HEK293 (cell line): ENCODE data around the gene NR2C2AP.
A peak's percentile ranks its signal among the peaks of the same experiment; 100 is the strongest.

ENCODE experiments used
- FEZF1 ChIP-seq: fragments of 450-650 bp; formaldehyde crosslinking; IDR thresholded peaks from 2 replicates; pipeline ENCODE4 v1.5.1; 2016; ENCODE audit warnings: missing biosample characterization, missing genetic modification characterization
- GLIS2 ChIP-seq: fragments of 450-650 bp; formaldehyde crosslinking; IDR thresholded peaks from 2 replicates; pipeline ENCODE4 v1.5.1; 2016; ENCODE audit warnings: missing biosample characterization, missing genetic modification characterization
- IKZF3 ChIP-seq: fragments of 450-650 bp; IDR thresholded peaks from 2 replicates; pipeline ENCODE4 v1.5.0; 2018; ENCODE audit warnings: missing biosample characterization, mild to moderate bottlenecking, missing genetic modification characterization, moderate library complexity
- KLF16 ChIP-seq: fragments of 450-650 bp; formaldehyde crosslinking; IDR thresholded peaks from 2 replicates; pipeline ENCODE4 v1.5.1; 2017; ENCODE audit warnings: missing biosample characterization, missing genetic modification characterization
- KLF7 ChIP-seq: fragments of 450-650 bp; formaldehyde crosslinking; IDR thresholded peaks from 2 replicates; pipeline ENCODE4 v1.5.1; 2016; ENCODE audit warnings: missing biosample characterization, missing genetic modification characterization, borderline replicate concordance
- KLF9 ChIP-seq: fragments of 450-650 bp; formaldehyde crosslinking; IDR thresholded peaks from 2 replicates; pipeline ENCODE4 v1.5.1; 2016; ENCODE audit warnings: missing biosample characterization, missing genetic modification characterization, low read depth
- MEIS1 ChIP-seq: sonication (generic); formaldehyde crosslinking; IDR thresholded peaks from 2 replicates; pipeline ENCODE4 v1.8.1; 2022; ENCODE audit warnings: missing genetic modification reagents, mild to moderate bottlenecking, borderline replicate concordance
- MZF1 ChIP-seq: fragments of 450-650 bp; formaldehyde crosslinking; IDR thresholded peaks from 2 replicates; pipeline ENCODE4 v1.5.1; 2017; ENCODE audit warnings: missing biosample characterization, missing genetic modification characterization, borderline replicate concordance
- SP7 ChIP-seq: fragments of 450-650 bp; formaldehyde crosslinking; IDR thresholded peaks from 2 replicates; pipeline ENCODE4 v1.5.1; 2016; ENCODE audit warnings: missing biosample characterization, missing genetic modification characterization
- ZBTB48 ChIP-seq: fragments of 450-650 bp; formaldehyde crosslinking; IDR thresholded peaks from 2 replicates; pipeline ENCODE4 v1.5.1; 2016; ENCODE audit warnings: missing biosample characterization, missing genetic modification characterization
- ZFHX2 ChIP-seq: fragments of 450-650 bp; formaldehyde crosslinking; conservative IDR thresholded peaks from 2 replicates; pipeline ENCODE4 v1.5.1; 2016; ENCODE audit warnings: missing biosample characterization, missing genetic modification characterization
- ZFP37 ChIP-seq: fragments of 450-650 bp; formaldehyde crosslinking; IDR thresholded peaks from 2 replicates; pipeline ENCODE4 v1.5.1; 2016; ENCODE audit warnings: missing biosample characterization, missing genetic modification characterization
- ZNF10 ChIP-seq: fragments of 450-650 bp; formaldehyde crosslinking; IDR thresholded peaks from 2 replicates; pipeline ENCODE4 v1.5.1; 2017; ENCODE audit warnings: missing biosample characterization, missing genetic modification characterization
- ZNF132 ChIP-seq: fragments of 450-650 bp; formaldehyde crosslinking; IDR thresholded peaks from 2 replicates; pipeline ENCODE4 v1.5.1; 2017; ENCODE audit warnings: missing biosample characterization, missing genetic modification characterization, borderline replicate concordance
- ZNF138 ChIP-seq: fragments of 450-650 bp; formaldehyde crosslinking; IDR thresholded peaks from 2 replicates; pipeline ENCODE4 v1.5.1; 2016; ENCODE audit warnings: missing biosample characterization, missing genetic modification characterization, borderline replicate concordance
- ZNF211 ChIP-seq: fragments of 450-650 bp; formaldehyde crosslinking; IDR thresholded peaks from 2 replicates; pipeline ENCODE4 v1.5.1; 2016; ENCODE audit warnings: low read depth, missing biosample characterization, missing genetic modification characterization
- ZNF221 ChIP-seq: fragments of 450-650 bp; formaldehyde crosslinking; IDR thresholded peaks from 2 replicates; pipeline ENCODE4 v1.5.1; 2017; ENCODE audit warnings: missing biosample characterization, missing genetic modification characterization, borderline replicate concordance
- ZNF239 ChIP-seq: fragments of 450-650 bp; formaldehyde crosslinking; IDR thresholded peaks from 2 replicates; pipeline ENCODE4 v1.5.1; 2016; ENCODE audit warnings: missing biosample characterization, missing genetic modification characterization
- ZNF266 ChIP-seq: fragments of 450-650 bp; formaldehyde crosslinking; IDR thresholded peaks from 2 replicates; pipeline ENCODE4 v1.5.1; 2016; ENCODE audit warnings: missing biosample characterization, missing genetic modification characterization, low read depth
- ZNF274 ChIP-seq, 2 experiments: fragments of 200-500 bp in 1 of 2; fragments of 450-650 bp in 1 of 2; sonication (Bioruptor generic) in 1 of 2; formaldehyde crosslinking in 1 of 2; IDR thresholded peaks; 2 replicates each; pipeline versions ENCODE4 v1.5.1 to v1.6.1; 2014 to 2016; ENCODE audit warnings: borderline replicate concordance in 1 of 2, inconsistent platforms in 1 of 2, low read length in 1 of 2, missing biosample characterization in 1 of 2, missing genetic modification characterization in 1 of 2
- ZNF404 ChIP-seq: fragments of 450-650 bp; formaldehyde crosslinking; IDR thresholded peaks from 2 replicates; pipeline ENCODE4 v1.5.1; 2017; ENCODE audit warnings: missing biosample characterization, missing genetic modification characterization
- ZNF423 ChIP-seq: fragments of 450-650 bp; formaldehyde crosslinking; IDR thresholded peaks from 2 replicates; pipeline ENCODE4 v1.5.1; 2016; ENCODE audit warnings: missing biosample characterization, missing genetic modification characterization
- ZNF433 ChIP-seq: fragments of 450-650 bp; formaldehyde crosslinking; IDR thresholded peaks from 2 replicates; pipeline ENCODE4 v1.5.1; 2016; ENCODE audit warnings: missing biosample characterization, missing genetic modification characterization, low read depth
- ZNF501 ChIP-seq: fragments of 450-650 bp; formaldehyde crosslinking; IDR thresholded peaks from 2 replicates; pipeline ENCODE4 v1.5.1; 2016; ENCODE audit warnings: missing biosample characterization, missing genetic modification characterization
- ZNF510 ChIP-seq: fragments of 450-650 bp; formaldehyde crosslinking; IDR thresholded peaks from 2 replicates; pipeline ENCODE4 v1.5.1; 2018; ENCODE audit warnings: mild to moderate bottlenecking, missing genetic modification characterization, missing biosample characterization; ENCODE audit not compliant: insufficient replicate concordance
- ZNF514 ChIP-seq: fragments of 450-650 bp; formaldehyde crosslinking; IDR thresholded peaks from 2 replicates; pipeline ENCODE4 v1.5.1; 2016; ENCODE audit warnings: missing biosample characterization, missing genetic modification characterization
- ZNF529 ChIP-seq: fragments of 450-650 bp; formaldehyde crosslinking; IDR thresholded peaks from 2 replicates; pipeline ENCODE4 v1.5.1; 2017; ENCODE audit warnings: missing genetic modification characterization, missing biosample characterization; ENCODE audit not compliant: insufficient replicate concordance
- ZNF558 ChIP-seq: fragments of 450-650 bp; formaldehyde crosslinking; IDR thresholded peaks from 2 replicates; pipeline ENCODE4 v1.5.1; 2016; ENCODE audit warnings: missing biosample characterization, missing genetic modification characterization
- ZNF561 ChIP-seq: fragments of 450-650 bp; IDR thresholded peaks from 2 replicates; pipeline ENCODE4 v1.5.1; 2018; ENCODE audit warnings: missing biosample characterization, missing genetic modification characterization, borderline replicate concordance
- ZSCAN30 ChIP-seq: fragments of 450-650 bp; IDR thresholded peaks from 2 replicates; pipeline ENCODE4 v1.5.1; 2018; ENCODE audit warnings: missing biosample characterization, mild to moderate bottlenecking, missing genetic modification characterization, moderate library complexity
- TF ChIP-seq, protein P1 (sequence below): fragments of 450-650 bp; formaldehyde crosslinking; IDR thresholded peaks from 2 replicates; pipeline ENCODE4 v1.5.1; 2016; ENCODE audit warnings: missing biosample characterization, missing genetic modification characterization
- TF ChIP-seq, protein P2 (sequence below): fragments of 450-650 bp; formaldehyde crosslinking; IDR thresholded peaks from 2 replicates; pipeline ENCODE4 v1.5.1; 2016; ENCODE audit warnings: missing biosample characterization, missing genetic modification characterization
- TF ChIP-seq, protein P3 (sequence below): fragments of 450-650 bp; IDR thresholded peaks from 2 replicates; pipeline ENCODE4 v1.5.1; 2018; ENCODE audit warnings: missing biosample characterization, missing genetic modification characterization
- TF ChIP-seq, protein P4 (sequence below): fragments of 450-650 bp; formaldehyde crosslinking; IDR thresholded peaks from 2 replicates; pipeline ENCODE4 v1.5.1; 2016; ENCODE audit warnings: missing biosample characterization, missing genetic modification characterization

The NR2C2AP gene

DNA sequence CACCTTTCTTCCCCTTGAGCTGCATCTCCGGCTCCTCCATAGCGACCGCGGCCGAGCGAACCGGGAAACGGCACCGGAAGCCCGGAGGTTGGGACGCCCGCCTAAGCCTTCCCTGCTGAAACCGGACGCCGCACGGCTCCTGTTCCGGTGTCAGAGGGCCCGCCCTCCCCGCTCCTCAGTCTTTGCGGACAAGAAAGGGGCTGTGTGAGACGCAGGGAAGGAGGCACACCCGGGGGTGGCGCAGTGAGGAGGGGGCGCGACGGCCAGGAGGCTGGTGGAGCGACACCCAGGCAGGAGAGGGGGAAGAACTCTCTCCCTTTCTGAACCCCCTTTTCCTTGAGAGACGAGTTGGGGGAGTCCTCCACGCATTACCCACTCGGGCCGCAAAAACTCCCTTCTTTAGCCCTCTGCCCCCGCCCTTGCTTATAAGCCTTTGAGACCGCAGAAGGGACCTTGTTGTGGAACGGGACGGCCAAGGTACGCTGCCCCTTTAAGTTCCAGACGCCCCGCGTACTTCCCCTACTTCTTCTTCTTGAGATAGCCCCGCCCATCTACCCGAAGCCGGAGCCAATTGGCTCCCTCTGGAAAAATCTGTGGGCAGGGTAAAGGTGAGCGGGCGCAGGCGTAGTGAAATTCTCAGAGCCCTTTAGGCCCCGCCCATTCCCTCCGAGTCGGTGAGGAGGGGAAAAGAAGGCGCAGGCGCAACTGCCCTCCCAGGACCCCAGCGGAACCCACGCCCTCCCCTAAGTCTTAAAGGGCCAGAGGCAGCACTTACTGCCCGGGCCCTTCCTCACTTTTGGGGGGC, 10.9 kb downstream of the NR2C2AP start, which contains the start of the genes BORCS8 and RFXANK (continued):
- TF ChIP-seq, protein P1, sequence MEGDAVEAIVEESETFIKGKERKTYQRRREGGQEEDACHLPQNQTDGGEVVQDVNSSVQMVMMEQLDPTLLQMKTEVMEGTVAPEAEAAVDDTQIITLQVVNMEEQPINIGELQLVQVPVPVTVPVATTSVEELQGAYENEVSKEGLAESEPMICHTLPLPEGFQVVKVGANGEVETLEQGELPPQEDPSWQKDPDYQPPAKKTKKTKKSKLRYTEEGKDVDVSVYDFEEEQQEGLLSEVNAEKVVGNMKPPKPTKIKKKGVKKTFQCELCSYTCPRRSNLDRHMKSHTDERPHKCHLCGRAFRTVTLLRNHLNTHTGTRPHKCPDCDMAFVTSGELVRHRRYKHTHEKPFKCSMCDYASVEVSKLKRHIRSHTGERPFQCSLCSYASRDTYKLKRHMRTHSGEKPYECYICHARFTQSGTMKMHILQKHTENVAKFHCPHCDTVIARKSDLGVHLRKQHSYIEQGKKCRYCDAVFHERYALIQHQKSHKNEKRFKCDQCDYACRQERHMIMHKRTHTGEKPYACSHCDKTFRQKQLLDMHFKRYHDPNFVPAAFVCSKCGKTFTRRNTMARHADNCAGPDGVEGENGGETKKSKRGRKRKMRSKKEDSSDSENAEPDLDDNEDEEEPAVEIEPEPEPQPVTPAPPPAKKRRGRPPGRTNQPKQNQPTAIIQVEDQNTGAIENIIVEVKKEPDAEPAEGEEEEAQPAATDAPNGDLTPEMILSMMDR: peak; percentile 18; the same call in 1 of the 2 replicates
- TF ChIP-seq ZNF221 (tag by site-specific recombination) (no peak), ZNF404 (tag by site-specific recombination) (no peak), ZSCAN30 (tag by site-specific recombination) (peak; percentile 83; the same call in 1 of the 2 replicates), FEZF1 (tag by site-specific recombination) (no peak), ZNF266 (no peak), KLF9 (tag by site-specific recombination) (peak; percentile 74), ZFHX2 (tag by site-specific recombination) (peak; percentile 43; the same call in 1 of the 2 replicates), ZNF211 (no peak), ZNF529 (tag by site-specific recombination) (no peak), ZNF132 (tag by site-specific recombination) (no peak), IKZF3 (tag by site-specific recombination) (no peak), SP7 (tag by site-specific recombination) (peak; percentile 79), ZNF514 (tag by site-specific recombination) (no peak), GLIS2 (tag by site-specific recombination) (0 out of 2 replicates have a peak, but pooled peaks have one; percentile 17), ZNF501 (tag by site-specific recombination) (peak; percentile 69; the same call in 1 of the 2 replicates), MEIS1 (CRISPR knock-in tag) (no peak), ZNF510 (tag by site-specific recombination) (no peak), ZNF10 (no peak), ZNF558 (tag by site-specific recombination) (no peak), ZNF274 (IDR thresholded peaks at IDR 0.05; ENCODE audit: low read length) (no peak), ZNF274 (tag by site-specific recombination; IDR thresholded peaks at IDR 0.05; ENCODE audit: borderline replicate concordance) (no peak), ZNF138 (tag by site-specific recombination) (no peak), ZNF423 (tag by site-specific recombination) (no peak), KLF7 (tag by site-specific recombination) (0 out of 2 replicates have a peak, but pooled peaks have one; percentile 69), KLF16 (peak; percentile 88), ZNF561 (tag by site-specific recombination) (peak; percentile 83; the same call in 1 of the 2 replicates), ZNF239 (tag by site-specific recombination) (peak; percentile 53; the same call in 1 of the 2 replicates), MZF1 (tag by site-specific recombination) (0 out of 2 replicates have a peak, but pooled peaks have one; percentile 37), ZFP37 (peak; percentile 93), ZNF433 (tag by site-specific recombination) (no peak), ZBTB48 (tag by site-specific recombination) (peak; percentile 85)
- TF ChIP-seq, protein P2, sequence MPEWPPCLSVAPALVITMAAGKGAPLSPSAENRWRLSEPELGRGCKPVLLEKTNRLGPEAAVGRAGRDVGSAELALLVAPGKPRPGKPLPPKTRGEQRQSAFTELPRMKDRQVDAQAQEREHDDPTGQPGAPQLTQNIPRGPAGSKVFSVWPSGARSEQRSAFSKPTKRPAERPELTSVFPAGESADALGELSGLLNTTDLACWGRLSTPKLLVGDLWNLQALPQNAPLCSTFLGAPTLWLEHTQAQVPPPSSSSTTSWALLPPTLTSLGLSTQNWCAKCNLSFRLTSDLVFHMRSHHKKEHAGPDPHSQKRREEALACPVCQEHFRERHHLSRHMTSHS (tag by site-specific recombination): no peak
- TF ChIP-seq, protein P3, sequence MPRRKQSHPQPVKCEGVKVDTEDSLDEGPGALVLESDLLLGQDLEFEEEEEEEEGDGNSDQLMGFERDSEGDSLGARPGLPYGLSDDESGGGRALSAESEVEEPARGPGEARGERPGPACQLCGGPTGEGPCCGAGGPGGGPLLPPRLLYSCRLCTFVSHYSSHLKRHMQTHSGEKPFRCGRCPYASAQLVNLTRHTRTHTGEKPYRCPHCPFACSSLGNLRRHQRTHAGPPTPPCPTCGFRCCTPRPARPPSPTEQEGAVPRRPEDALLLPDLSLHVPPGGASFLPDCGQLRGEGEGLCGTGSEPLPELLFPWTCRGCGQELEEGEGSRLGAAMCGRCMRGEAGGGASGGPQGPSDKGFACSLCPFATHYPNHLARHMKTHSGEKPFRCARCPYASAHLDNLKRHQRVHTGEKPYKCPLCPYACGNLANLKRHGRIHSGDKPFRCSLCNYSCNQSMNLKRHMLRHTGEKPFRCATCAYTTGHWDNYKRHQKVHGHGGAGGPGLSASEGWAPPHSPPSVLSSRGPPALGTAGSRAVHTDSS (tag by site-specific recombination): no peak; the same call in 1 of the 2 replicates
- TF ChIP-seq, protein P4, sequence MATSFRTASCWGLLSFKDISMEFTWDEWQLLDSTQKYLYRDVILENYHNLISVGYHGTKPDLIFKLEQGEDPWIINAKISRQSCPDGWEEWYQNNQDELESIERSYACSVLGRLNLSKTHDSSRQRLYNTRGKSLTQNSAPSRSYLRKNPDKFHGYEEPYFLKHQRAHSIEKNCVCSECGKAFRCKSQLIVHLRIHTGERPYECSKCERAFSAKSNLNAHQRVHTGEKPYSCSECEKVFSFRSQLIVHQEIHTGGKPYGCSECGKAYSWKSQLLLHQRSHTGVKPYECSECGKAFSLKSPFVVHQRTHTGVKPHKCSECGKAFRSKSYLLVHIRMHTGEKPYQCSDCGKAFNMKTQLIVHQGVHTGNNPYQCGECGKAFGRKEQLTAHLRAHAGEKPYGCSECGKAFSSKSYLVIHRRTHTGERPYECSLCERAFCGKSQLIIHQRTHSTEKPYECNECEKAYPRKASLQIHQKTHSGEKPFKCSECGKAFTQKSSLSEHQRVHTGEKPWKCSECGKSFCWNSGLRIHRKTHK (tag by site-specific recombination): no peak
